ENCODE measurements around the gene FIBCD1.

Gene FIBCD1

GRCh38 chr9:130954317-130954716 lies 15.3 kb upstream of the FIBCD1 start:
- no peak for DNase-seq (ENCODE audit: low spot score)

GRCh38 chr9:130952065-130952762 lies 13.2 kb upstream of the FIBCD1 start:
- no peak for DNase-seq (ENCODE audit: low spot score)

- no peak for DNase-seq (ENCODE audit: low spot score)
Measured at GRCh38 chr9:130950039-130950311, 10.9 kb upstream of the FIBCD1 start.

GRCh38 chr9:130949188-130950038 lies 10.4 kb upstream of the FIBCD1 start:
- DNase-seq (ENCODE audit: low spot score), result no peak

- no peak for DNase-seq (ENCODE audit: low spot score)
Measured at GRCh38 chr9:130948266-130948665, 9.2 kb upstream of the FIBCD1 start.

- DNase-seq (ENCODE audit: low spot score), result no peak
Measured at GRCh38 chr9:130947618-130948140, 8.6 kb upstream of the FIBCD1 start.

GRCh38 chr9:130946766-130947617 lies 7.9 kb upstream of the FIBCD1 start:
- DNase-seq (ENCODE audit: low spot score), result no peak

- no peak for DNase-seq (ENCODE audit: low spot score)
Measured at GRCh38 chr9:130945173-130945572, 6.1 kb upstream of the FIBCD1 start.

GRCh38 chr9:130944510-130945058 lies 5.5 kb upstream of the FIBCD1 start:
- DNase-seq (ENCODE audit: low spot score), result no peak

- no peak for DNase-seq (ENCODE audit: low spot score)
Measured at GRCh38 chr9:130943777-130944176, 4.7 kb upstream of the FIBCD1 start.

- DNase-seq (ENCODE audit: low spot score), result no peak
Measured at GRCh38 chr9:130943221-130943620, 4.2 kb upstream of the FIBCD1 start.

GRCh38 chr9:130942679-130943078 lies 3.6 kb upstream of the FIBCD1 start:
- no peak for DNase-seq (ENCODE audit: low spot score)

- no peak for DNase-seq (ENCODE audit: low spot score)
Measured at GRCh38 chr9:130942084-130942483, 3.0 kb upstream of the FIBCD1 start.

- peak; percentile 68 for DNase-seq (ENCODE audit: low spot score)
Measured at GRCh38 chr9:130940693-130941576, 1.9 kb upstream of the FIBCD1 start.

- DNase-seq (ENCODE audit: low spot score), result no peak
Measured at GRCh38 chr9:130940027-130940549, 1.0 kb upstream of the FIBCD1 start.

- peak; percentile 55 for DNase-seq (ENCODE audit: low spot score)
Measured at GRCh38 chr9:130939405-130940026, 469 bp upstream of the FIBCD1 start.

GRCh38 chr9:130938184-130938651 lies 829 bp downstream of the FIBCD1 start:
- no peak for DNase-seq (ENCODE audit: low spot score)

GRCh38 chr9:130937146-130938076 lies 1.6 kb downstream of the FIBCD1 start:
- no peak for DNase-seq (ENCODE audit: low spot score)

Data from GM03348 (cell line).